H1 (cell line): ENCODE data around the gene OLFM1. TPM values are rescaled to one million over a fixed set of nuclear protein-coding genes. Genes with fewer than 3 reads are reported as not detected.

ENCODE experiments used
- JUN ChIP-seq: IDR thresholded peaks from 2 replicates; pipeline ENCODE4 v1.6.1; 2011; ENCODE audit warnings: low read depth, mild to moderate bottlenecking, improper control_type of control experiment, low read length
- polyA plus RNA-seq, 7 experiments: library from polyadenylated mRNA; depleted of rRNA in 3 of 7; stranded (reverse) in 5 of 7; unstranded in 2 of 7; fragments of >200 nt in 5 of 7; fragments of 200-250 nt in 2 of 7; gene quantifications; 1 replicate in 5 of 7; 2 replicates in 1 of 7; 4 replicates in 1 of 7; pipeline versions ENCODE4 v1.2.1 to v1.2.3, GENCODE V29; 2011 to 2013; ENCODE audit warnings: missing spikeins in 2 of 7, mixed read lengths in 2 of 7
- total RNA-seq: library from RNA; stranded (reverse); fragmentation: NEBNext Ultra II Directional; extraction: Animal tissue kit (Norgen Biotek cat#: 25700); gene quantifications from 2 replicates; pipeline ENCODE4 v1.2.1, GENCODE V29; 2021

The OLFM1 gene
- total and polyA plus RNA-seq, 2 of the 8 experiments (the other 6 are each of a cell fraction or from before 2014, with no cell fraction given): 53.0 to 53.4 TPM

GRCh38 chr9:135106551-135107270, 19.2 kb downstream of the OLFM1 start (continued):
- no peak for TF ChIP-seq JUN
